H9 (cell line): ENCODE results near the gene ZC3H6. TPM values are rescaled to one million over a fixed set of nuclear protein-coding genes. Genes with fewer than 3 reads are reported as not detected.

ENCODE experiments used
- DNase-seq: peaks from one replicate; pipeline ENCODE4 v3.0.0-alpha.2; 2017
- H2AFZ ChIP-seq: one replicate; pipeline ENCODE4 v1.6.1; 2013; ENCODE audit warnings: mild to moderate bottlenecking, low read length, control low read depth, moderate library complexity
- H2AK5ac ChIP-seq: 2 replicates; pipeline ENCODE4 v1.6.1; 2013; ENCODE audit warnings: low read length, control low read depth, mixed read lengths; ENCODE audit not compliant: insufficient read length
- H2BK120ac ChIP-seq: one replicate; pipeline ENCODE4 v1.6.1; 2013; ENCODE audit warnings: low read depth, mild to moderate bottlenecking, low read length, control low read depth, inconsistent platforms; ENCODE audit not compliant: poor library complexity, severe bottlenecking
- H2BK12ac ChIP-seq: 2 replicates; pipeline ENCODE4 v1.6.1; 2013; ENCODE audit warnings: low read length, control low read depth, mixed read lengths, low read depth; ENCODE audit not compliant: insufficient read length
- H2BK15ac ChIP-seq: 2 replicates; pipeline ENCODE4 v1.6.1; 2013; ENCODE audit warnings: low read depth, low read length, control low read depth
- H2BK20ac ChIP-seq: one replicate; pipeline ENCODE4 v1.6.1; 2013; ENCODE audit warnings: low read depth, mild to moderate bottlenecking, low read length, control low read depth, inconsistent platforms; ENCODE audit not compliant: poor library complexity, severe bottlenecking
- H2BK5ac ChIP-seq: 2 replicates; pipeline ENCODE4 v1.6.1; 2013; ENCODE audit warnings: low read length, control low read depth, mixed read lengths; ENCODE audit not compliant: insufficient read length
- H3K14ac ChIP-seq: 2 replicates; pipeline ENCODE4 v1.6.1; 2013; ENCODE audit warnings: low read length, control low read depth; ENCODE audit not compliant: insufficient read depth
- H3K18ac ChIP-seq: 2 replicates; pipeline ENCODE4 v1.6.1; 2013; ENCODE audit warnings: low read depth, mild to moderate bottlenecking, mixed read lengths, low read length, control low read depth; ENCODE audit not compliant: insufficient read length
- H3K23ac ChIP-seq: 2 replicates; pipeline ENCODE4 v1.6.1; 2013; ENCODE audit warnings: low read length, control low read depth, mixed read lengths, low read depth; ENCODE audit not compliant: insufficient read length
- H3K23me2 ChIP-seq: 2 replicates; pipeline ENCODE4 v1.6.1; 2013; ENCODE audit warnings: low read depth, mild to moderate bottlenecking, mixed read lengths, low read length, control low read depth; ENCODE audit not compliant: insufficient read length, poor library complexity, severe bottlenecking
- H3K27ac ChIP-seq: 2 replicates; pipeline ENCODE4 v1.5.1; 2013; ENCODE audit warnings: low read length, control low read depth, mixed read lengths, low read depth; ENCODE audit not compliant: insufficient read length
- H3K27me3 ChIP-seq: 2 replicates; pipeline ENCODE4 v1.6.1; 2013; ENCODE audit warnings: low read length, control low read depth, inconsistent platforms; ENCODE audit not compliant: insufficient read depth
- H3K4ac ChIP-seq: 2 replicates; pipeline ENCODE4 v1.6.1; 2013; ENCODE audit warnings: low read depth, mild to moderate bottlenecking, control low read depth, inconsistent platforms, low read length, moderate library complexity
- H3K4me1 ChIP-seq: 2 replicates; pipeline ENCODE4 v1.6.1; 2013; ENCODE audit warnings: low read length, control low read depth, inconsistent platforms; ENCODE audit not compliant: insufficient read depth
- H3K4me2 ChIP-seq: 2 replicates; pipeline ENCODE4 v1.6.1; 2013; ENCODE audit warnings: low read length, control low read depth, mixed read lengths; ENCODE audit not compliant: insufficient read length, insufficient read depth
- H3K56ac ChIP-seq: 2 replicates; pipeline ENCODE4 v1.6.1; 2013; ENCODE audit warnings: low read depth, mild to moderate bottlenecking, mixed read lengths, low read length, control low read depth; ENCODE audit not compliant: insufficient read length
- H3K79me1 ChIP-seq: 2 replicates; pipeline ENCODE4 v1.6.1; 2013; ENCODE audit warnings: low read depth, mild to moderate bottlenecking, moderate library complexity, low read length, control low read depth, inconsistent platforms; ENCODE audit not compliant: insufficient read depth, poor library complexity, severe bottlenecking
- H3K79me2 ChIP-seq: 2 replicates; pipeline ENCODE4 v1.6.1; 2013; ENCODE audit warnings: low read length, control low read depth, inconsistent platforms; ENCODE audit not compliant: insufficient read depth
- H3K9ac ChIP-seq: 2 replicates; pipeline ENCODE4 v1.6.1; 2013; ENCODE audit warnings: low read length, control low read depth, mixed read lengths; ENCODE audit not compliant: insufficient read length; ENCODE audit errors: extremely low read depth
- H3K9me3 ChIP-seq: one replicate; pipeline ENCODE4 v1.6.1; 2013; ENCODE audit warnings: low read depth, low read length, inconsistent platforms; ENCODE audit not compliant: control insufficient read depth
- H3T11ph ChIP-seq: one replicate; pipeline ENCODE4 v1.6.1; 2013; ENCODE audit warnings: mild to moderate bottlenecking, low read length, control low read depth, inconsistent platforms
- H4K20me1 ChIP-seq: one replicate; pipeline ENCODE4 v1.6.1; 2013; ENCODE audit not compliant: control insufficient read depth, insufficient read length, insufficient read depth
- H4K5ac ChIP-seq: 2 replicates; pipeline ENCODE4 v1.6.1; 2013; ENCODE audit warnings: low read depth, mild to moderate bottlenecking, mixed read lengths, low read length, control low read depth; ENCODE audit not compliant: insufficient read length
- H4K8ac ChIP-seq: replicated peaks from 2 replicates; pipeline ENCODE4 v1.6.1; 2013; ENCODE audit warnings: low read length, control low read depth, mixed read lengths, low read depth; ENCODE audit not compliant: insufficient read length
- H4K91ac ChIP-seq: 2 replicates; pipeline ENCODE4 v1.6.1; 2013; ENCODE audit warnings: low read depth, mild to moderate bottlenecking, moderate library complexity, mixed read lengths, low read length, control low read depth; ENCODE audit not compliant: insufficient read length
- H3K27ac Mint-ChIP-seq, 3 experiments: 2 replicates in 2 of 3; 3 replicates in 1 of 3; pipeline ENCODE4 v1.8.0; 2020 to 2021; ENCODE audit warnings: mixed read lengths in 3 of 3, mild to moderate bottlenecking in 1 of 3, moderate library complexity in 1 of 3
- H3K27me3 Mint-ChIP-seq: 2 replicates; pipeline ENCODE4 v1.8.0; 2021; ENCODE audit warnings: low read depth, mild to moderate bottlenecking, moderate library complexity, mixed read lengths
- H3K36me3 Mint-ChIP-seq, 3 experiments: 2 replicates in 2 of 3; 3 replicates in 1 of 3; pipeline ENCODE4 v1.8.0; 2020 to 2021; ENCODE audit warnings: low read depth in 3 of 3, mixed read lengths in 3 of 3; ENCODE audit not compliant: insufficient read depth in 1 of 3
- H3K4me1 Mint-ChIP-seq, 2 experiments: 2 replicates each; pipeline ENCODE4 v1.8.0; 2020; ENCODE audit warnings: mixed read lengths in 2 of 2
- H3K4me3 Mint-ChIP-seq, 2 experiments: 2 replicates in 1 of 2; 3 replicates in 1 of 2; pipeline ENCODE4 v1.8.0; 2020 to 2021; ENCODE audit warnings: mild to moderate bottlenecking in 2 of 2, mixed read lengths in 2 of 2, moderate library complexity in 1 of 2
- H3K9me3 Mint-ChIP-seq, 2 experiments: 2 replicates in 1 of 2; 3 replicates in 1 of 2; pipeline ENCODE4 v1.8.0; 2020; ENCODE audit warnings: mild to moderate bottlenecking in 2 of 2, mixed read lengths in 2 of 2, moderate library complexity in 1 of 2
- WGBS: extraction: QIAGEN DNeasy Blood & Tissue Kit; methylation state at CpG from one replicate; pipeline ENCODE4 v1.1.7; 2013; ENCODE audit warnings: missing lambda C conversion rate, low lambda C conversion rate, mixed read lengths; ENCODE audit not compliant: insufficient read length; ENCODE audit errors: extremely low coverage; 5-methylcytosine and 5-hydroxymethylcytosine counted together
- total RNA-seq: library from RNA; stranded (reverse); gene quantifications from 2 replicates; pipeline ENCODE4 v1.2.1, GENCODE V29; 2021
- TF ChIP-seq, protein P1 (sequence below): fragments of 200-600 bp; sonication (generic); conservative IDR thresholded peaks from 3 replicates; pipeline ENCODE4 v1.8.0; 2021; ENCODE audit warnings: antibody characterized with exemption, mild to moderate bottlenecking

The ZC3H6 gene
- total RNA-seq, 1 experiment from 2014 or later, result 3.5 TPM

DNA sequence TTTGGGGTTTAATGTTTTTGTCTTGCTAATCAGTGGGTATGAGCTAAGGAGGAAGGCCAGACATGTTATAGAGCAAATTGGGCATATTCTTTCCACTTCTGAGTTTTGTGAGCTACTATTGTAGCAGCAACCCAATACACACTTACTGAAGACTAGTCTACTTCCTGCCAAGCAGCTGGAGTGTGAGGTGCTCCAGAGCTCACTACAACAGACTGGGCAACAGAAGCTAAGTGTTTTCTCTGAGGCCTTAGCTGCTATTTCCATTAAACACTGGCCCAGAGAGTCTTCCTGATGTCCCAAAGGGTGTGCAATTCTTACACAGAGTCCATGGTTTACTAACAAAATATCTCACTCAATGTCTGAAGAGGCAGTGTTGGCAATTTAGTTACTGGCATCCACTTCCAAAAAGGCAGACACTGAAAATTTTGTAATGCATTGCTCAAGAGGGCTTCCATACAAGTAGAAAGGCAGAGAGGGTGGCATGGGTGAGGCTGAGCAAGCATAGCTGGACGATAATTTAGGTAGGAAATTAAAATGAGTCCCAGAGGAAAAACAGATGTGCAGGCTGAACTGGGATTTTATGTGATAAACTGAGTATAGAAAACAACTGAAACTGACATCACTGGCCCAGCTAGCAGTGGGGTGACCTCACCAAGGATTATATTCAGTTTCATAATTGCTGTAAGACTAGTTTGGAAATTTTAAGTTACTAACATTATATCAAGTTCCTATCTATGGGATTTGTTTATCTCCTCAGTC, 68.6 kb downstream of the ZC3H6 start:
- H3K4me1 Mint-ChIP-seq, result peaks cover 0 to 2% of the 10 kb centered on the region in 2 experiments; a peak in 2 of 4 replicates
- Histone ChIP-seq H3K9ac (no peak overlapping the region), H3K79me2 (no peaks in the 10 kb centered on the region), H3T11ph (no peak overlapping the region), H4K8ac (no peak overlapping the region), H2BK5ac (no peak overlapping the region), H4K20me1 (peaks cover 2% of the 10 kb centered on the region), H3K27ac (no peak overlapping the region), H4K91ac (no peak overlapping the region), H3K23me2 (no peaks in the 10 kb centered on the region), H4K5ac (no peak overlapping the region), H2AFZ (no peak overlapping the region), H2BK20ac (no peak overlapping the region), H3K9me3 (no peaks in the 10 kb centered on the region), H3K4me2 (no peak overlapping the region), H3K4ac (no peak overlapping the region), H3K27me3 (no peaks in the 10 kb centered on the region), H2BK120ac (no peak overlapping the region), H3K79me1 (no peaks in the 10 kb centered on the region), H3K18ac (no peak overlapping the region), H2AK5ac (no peak overlapping the region), H2BK12ac (no peak overlapping the region), H3K4me1 (no peaks in the 10 kb centered on the region), H2BK15ac (no peak overlapping the region), H3K56ac (no peak overlapping the region), H3K14ac (no peak overlapping the region), H3K23ac (no peak overlapping the region)
- peaks cover 3 to 16% (median 9%) of the 10 kb centered on the region in 3 experiments; a peak in 6 of 7 replicates for H3K36me3 Mint-ChIP-seq
- peaks cover 6 to 17% of the 10 kb centered on the region in 2 experiments for H3K9me3 Mint-ChIP-seq
- H3K27ac Mint-ChIP-seq, result no peak overlapping the region
- peaks cover 2% of the 10 kb centered on the region for H3K27me3 Mint-ChIP-seq
- TF ChIP-seq, protein P1, sequence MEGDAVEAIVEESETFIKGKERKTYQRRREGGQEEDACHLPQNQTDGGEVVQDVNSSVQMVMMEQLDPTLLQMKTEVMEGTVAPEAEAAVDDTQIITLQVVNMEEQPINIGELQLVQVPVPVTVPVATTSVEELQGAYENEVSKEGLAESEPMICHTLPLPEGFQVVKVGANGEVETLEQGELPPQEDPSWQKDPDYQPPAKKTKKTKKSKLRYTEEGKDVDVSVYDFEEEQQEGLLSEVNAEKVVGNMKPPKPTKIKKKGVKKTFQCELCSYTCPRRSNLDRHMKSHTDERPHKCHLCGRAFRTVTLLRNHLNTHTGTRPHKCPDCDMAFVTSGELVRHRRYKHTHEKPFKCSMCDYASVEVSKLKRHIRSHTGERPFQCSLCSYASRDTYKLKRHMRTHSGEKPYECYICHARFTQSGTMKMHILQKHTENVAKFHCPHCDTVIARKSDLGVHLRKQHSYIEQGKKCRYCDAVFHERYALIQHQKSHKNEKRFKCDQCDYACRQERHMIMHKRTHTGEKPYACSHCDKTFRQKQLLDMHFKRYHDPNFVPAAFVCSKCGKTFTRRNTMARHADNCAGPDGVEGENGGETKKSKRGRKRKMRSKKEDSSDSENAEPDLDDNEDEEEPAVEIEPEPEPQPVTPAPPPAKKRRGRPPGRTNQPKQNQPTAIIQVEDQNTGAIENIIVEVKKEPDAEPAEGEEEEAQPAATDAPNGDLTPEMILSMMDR, result no peak
- no CpG with 5 or more reads among the region's 1 CpG for WGBS
- H3K4me3 Mint-ChIP-seq, result no peak overlapping the region
- no peak for DNase-seq
